HL-60 (cell line): ENCODE results near the gene PPP1R9B.

Source experiments
- DNase-seq, 2 experiments: peaks; one replicate each; pipeline ENCODE4 v3.0.0-alpha.2; 2010 to 2020; ENCODE audit warnings: low read depth in 1 of 2, low spot score in 1 of 2
- H3K27ac ChIP-seq: fragments of 250-450 bp; sonication (Bioruptor Pico); replicated peaks from 2 replicates; pipeline ENCODE4 v1.5.1; 2020; ENCODE audit warnings: mild to moderate bottlenecking, moderate library complexity
- H3K27me3 ChIP-seq: fragments of 250-450 bp; sonication (Bioruptor Pico); 2 replicates; pipeline ENCODE4 v1.5.1; 2021; ENCODE audit warnings: mild to moderate bottlenecking, moderate library complexity; ENCODE audit not compliant: insufficient read depth, poor library complexity, severe bottlenecking
- H3K4me3 ChIP-seq: replicated peaks from 2 replicates; pipeline ENCODE4 v1.5.1; 2011; ENCODE audit warnings: mild to moderate bottlenecking, control low read depth, low read length; ENCODE audit not compliant: insufficient read depth
- GABPA ChIP-seq: IDR thresholded peaks from 2 replicates; pipeline ENCODE4 v1.6.1; 2012; ENCODE audit warnings: low read depth
- POLR2AphosphoS5 ChIP-seq: IDR thresholded peaks from 2 replicates; pipeline ENCODE4 v1.6.1; 2012; ENCODE audit warnings: low read depth
- SPI1 ChIP-seq: IDR thresholded peaks from 2 replicates; pipeline ENCODE4 v1.6.1; 2012; ENCODE audit warnings: low read depth, mild to moderate bottlenecking, borderline replicate concordance
- TF ChIP-seq, protein P1 (sequence below): IDR thresholded peaks from one replicate; pipeline ENCODE4 v1.5.1; 2011; ENCODE audit warnings: low read length, control low read depth, inconsistent platforms; ENCODE audit not compliant: insufficient read depth
- TF ChIP-seq, protein P2 (sequence below): IDR thresholded peaks from 2 replicates; pipeline ENCODE4 v1.6.1; 2012; ENCODE audit warnings: low read depth; ENCODE audit not compliant: insufficient replicate concordance

Gene PPP1R9B

DNA sequence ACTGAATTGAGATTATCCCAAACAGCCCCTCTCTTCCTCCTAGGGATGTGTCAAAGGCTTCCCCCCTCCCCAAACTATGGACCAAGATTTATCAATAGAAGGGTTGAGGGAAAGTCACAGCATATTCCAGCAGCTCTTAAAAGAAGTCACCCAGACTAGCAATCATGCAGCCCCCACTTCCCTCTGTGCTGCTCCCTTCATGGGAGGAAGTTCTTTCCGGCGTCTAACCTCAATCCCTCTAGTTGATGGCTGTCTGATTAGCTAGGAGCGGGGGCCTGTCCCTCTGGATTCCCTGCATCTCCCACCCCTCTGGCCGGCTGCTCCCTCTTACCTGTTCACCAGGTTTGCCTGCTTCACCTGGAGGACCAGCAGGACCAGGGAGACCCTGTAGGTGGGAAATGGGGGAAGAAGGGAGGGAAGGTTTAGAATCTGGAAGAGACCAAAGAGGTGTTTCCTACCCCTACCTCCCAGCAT lies 41.7 kb upstream of the PPP1R9B start:
- no peak for DNase-seq
- Histone ChIP-seq H3K4me3 (no peak overlapping the region), H3K27me3 (peaks cover 11% of the 10 kb centered on the region), H3K27ac (no peak overlapping the region)
- TF ChIP-seq SPI1, result no peak
- TF ChIP-seq POLR2AphosphoS5, result no peak
- TF ChIP-seq, protein P1, sequence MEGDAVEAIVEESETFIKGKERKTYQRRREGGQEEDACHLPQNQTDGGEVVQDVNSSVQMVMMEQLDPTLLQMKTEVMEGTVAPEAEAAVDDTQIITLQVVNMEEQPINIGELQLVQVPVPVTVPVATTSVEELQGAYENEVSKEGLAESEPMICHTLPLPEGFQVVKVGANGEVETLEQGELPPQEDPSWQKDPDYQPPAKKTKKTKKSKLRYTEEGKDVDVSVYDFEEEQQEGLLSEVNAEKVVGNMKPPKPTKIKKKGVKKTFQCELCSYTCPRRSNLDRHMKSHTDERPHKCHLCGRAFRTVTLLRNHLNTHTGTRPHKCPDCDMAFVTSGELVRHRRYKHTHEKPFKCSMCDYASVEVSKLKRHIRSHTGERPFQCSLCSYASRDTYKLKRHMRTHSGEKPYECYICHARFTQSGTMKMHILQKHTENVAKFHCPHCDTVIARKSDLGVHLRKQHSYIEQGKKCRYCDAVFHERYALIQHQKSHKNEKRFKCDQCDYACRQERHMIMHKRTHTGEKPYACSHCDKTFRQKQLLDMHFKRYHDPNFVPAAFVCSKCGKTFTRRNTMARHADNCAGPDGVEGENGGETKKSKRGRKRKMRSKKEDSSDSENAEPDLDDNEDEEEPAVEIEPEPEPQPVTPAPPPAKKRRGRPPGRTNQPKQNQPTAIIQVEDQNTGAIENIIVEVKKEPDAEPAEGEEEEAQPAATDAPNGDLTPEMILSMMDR, result no peak
- TF ChIP-seq GABPA, result no peak
- TF ChIP-seq, protein P2, sequence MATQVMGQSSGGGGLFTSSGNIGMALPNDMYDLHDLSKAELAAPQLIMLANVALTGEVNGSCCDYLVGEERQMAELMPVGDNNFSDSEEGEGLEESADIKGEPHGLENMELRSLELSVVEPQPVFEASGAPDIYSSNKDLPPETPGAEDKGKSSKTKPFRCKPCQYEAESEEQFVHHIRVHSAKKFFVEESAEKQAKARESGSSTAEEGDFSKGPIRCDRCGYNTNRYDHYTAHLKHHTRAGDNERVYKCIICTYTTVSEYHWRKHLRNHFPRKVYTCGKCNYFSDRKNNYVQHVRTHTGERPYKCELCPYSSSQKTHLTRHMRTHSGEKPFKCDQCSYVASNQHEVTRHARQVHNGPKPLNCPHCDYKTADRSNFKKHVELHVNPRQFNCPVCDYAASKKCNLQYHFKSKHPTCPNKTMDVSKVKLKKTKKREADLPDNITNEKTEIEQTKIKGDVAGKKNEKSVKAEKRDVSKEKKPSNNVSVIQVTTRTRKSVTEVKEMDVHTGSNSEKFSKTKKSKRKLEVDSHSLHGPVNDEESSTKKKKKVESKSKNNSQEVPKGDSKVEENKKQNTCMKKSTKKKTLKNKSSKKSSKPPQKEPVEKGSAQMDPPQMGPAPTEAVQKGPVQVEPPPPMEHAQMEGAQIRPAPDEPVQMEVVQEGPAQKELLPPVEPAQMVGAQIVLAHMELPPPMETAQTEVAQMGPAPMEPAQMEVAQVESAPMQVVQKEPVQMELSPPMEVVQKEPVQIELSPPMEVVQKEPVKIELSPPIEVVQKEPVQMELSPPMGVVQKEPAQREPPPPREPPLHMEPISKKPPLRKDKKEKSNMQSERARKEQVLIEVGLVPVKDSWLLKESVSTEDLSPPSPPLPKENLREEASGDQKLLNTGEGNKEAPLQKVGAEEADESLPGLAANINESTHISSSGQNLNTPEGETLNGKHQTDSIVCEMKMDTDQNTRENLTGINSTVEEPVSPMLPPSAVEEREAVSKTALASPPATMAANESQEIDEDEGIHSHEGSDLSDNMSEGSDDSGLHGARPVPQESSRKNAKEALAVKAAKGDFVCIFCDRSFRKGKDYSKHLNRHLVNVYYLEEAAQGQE, result no peak

DNA sequence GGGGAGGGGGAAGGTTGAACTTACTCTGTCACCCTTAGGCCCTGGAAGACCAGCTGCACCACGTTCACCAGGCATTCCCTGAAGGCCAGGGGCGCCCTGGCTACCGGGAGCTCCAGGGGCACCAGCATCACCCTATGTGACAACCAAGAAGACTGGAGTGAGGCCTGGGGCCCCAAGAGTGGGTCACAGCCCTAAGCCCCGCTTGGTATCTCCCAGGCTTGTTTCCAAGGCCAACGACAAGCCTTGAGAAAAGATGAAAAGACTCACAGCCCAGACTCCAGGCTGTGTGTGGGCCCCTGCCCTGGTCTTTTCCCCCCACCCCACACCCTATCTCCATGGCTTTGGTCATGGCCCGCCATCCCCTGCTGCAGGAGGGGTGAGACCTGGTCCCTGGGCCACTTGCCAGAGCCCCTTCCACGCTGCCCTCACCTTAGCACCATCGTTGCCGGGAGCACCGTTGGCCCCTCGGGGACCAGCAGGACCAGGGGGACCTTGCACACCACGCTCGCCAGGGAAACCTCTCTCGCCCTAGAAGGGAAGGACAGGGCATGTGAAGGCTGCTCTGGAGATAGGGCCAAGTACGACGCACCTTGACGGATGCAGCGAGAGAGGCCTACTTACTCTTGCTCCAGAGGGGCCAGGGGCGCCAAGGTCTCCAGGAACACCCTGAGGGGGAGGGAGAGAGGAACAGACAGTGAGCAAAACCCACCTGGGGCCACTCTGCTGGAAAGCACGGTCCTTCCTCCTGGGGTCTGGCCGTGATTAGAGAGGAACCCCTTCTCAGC lies 41.1 kb upstream of the PPP1R9B start:
- no peak for DNase-seq
- Histone ChIP-seq H3K4me3 (no peak overlapping the region), H3K27ac (no peak overlapping the region), H3K27me3 (peaks cover 8% of the 10 kb centered on the region)
- TF ChIP-seq, protein P2, result no peak
- no peak for TF ChIP-seq SPI1
- no peak for TF ChIP-seq GABPA
- TF ChIP-seq POLR2AphosphoS5, result no peak
- TF ChIP-seq, protein P1, result no peak

DNA sequence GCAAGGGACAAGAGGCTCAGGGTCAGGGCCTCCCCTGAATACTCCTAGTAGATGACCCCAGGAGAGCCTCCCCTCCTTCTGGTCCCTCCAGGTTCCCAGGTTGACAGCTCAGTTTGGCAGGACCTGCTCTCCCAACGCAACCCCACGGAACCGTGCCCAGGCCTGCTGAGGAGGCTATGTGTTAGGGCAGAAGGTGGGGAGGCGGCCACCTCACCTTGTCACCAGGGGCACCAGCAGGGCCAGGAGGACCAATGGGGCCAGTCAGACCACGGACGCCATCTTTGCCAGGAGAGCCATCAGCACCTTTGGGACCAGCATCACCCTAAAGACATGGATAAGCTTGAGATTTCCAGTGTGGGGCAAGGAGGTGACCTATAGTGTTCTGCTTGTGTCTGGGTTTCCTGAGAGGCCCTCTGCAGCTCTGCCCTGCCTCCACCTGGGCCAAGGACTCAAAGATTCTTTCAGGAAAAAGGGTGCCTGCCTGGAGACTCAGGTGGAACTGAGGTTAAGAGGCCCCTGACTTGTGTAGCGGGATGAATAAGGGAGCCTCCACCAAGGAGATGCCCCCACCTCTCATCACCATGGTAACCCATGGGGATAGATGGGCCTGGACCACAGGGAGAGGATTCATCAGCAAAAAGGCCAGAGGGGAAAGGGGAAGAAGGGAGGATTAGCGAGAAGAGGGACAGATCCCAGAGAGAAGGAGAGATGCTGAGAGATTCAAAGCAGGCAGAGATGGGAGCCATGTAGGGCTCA lies 40.3 kb upstream of the PPP1R9B start:
- Histone ChIP-seq H3K4me3 (no peak overlapping the region), H3K27ac (no peak overlapping the region), H3K27me3 (peaks cover 5% of the 10 kb centered on the region)
- no peak for TF ChIP-seq SPI1
- TF ChIP-seq, protein P2, result no peak
- TF ChIP-seq POLR2AphosphoS5, result no peak
- TF ChIP-seq, protein P1, result no peak
- TF ChIP-seq GABPA, result no peak
- no peak for DNase-seq
